Lung (tissue), 12 donors: Measurements from ENCODE around the gene KCNH4. TPM values are rescaled to one million over a fixed set of nuclear protein-coding genes. Genes with fewer than 3 reads are reported as not detected.

Experiments used
- ATAC-seq: fragments of 200-7000 bp; cut with Tn5 transposase; one replicate; pipeline ENCODE4 v1.9.1; 2020; ENCODE audit warnings: moderate number of reproducible peaks; ENCODE audit not compliant: insufficient read depth, low FRiP score
- DNase-seq, 3 donors: peaks; one replicate each; pipeline ENCODE4 v3.0.0-alpha.2; 2013 to 2017
- H3K27ac ChIP-seq, 2 donors: one replicate each; pipeline ENCODE4 v1.5.1; 2013; ENCODE audit warnings: mild to moderate bottlenecking in 2 of 2, moderate library complexity in 2 of 2, control low read depth in 1 of 2, inconsistent platforms in 1 of 2, low read depth in 1 of 2, low read length in 1 of 2
- H3K27me3 ChIP-seq, 3 donors: one replicate each; pipeline ENCODE4 v1.5.1; 2013; ENCODE audit warnings: low read length in 2 of 3; ENCODE audit not compliant: control insufficient read depth in 3 of 3, insufficient read depth in 3 of 3
- H3K36me3 ChIP-seq, 4 donors: one replicate each; pipeline ENCODE4 v1.5.1; 2013; ENCODE audit warnings: low read length in 4 of 4, mild to moderate bottlenecking in 1 of 4, moderate library complexity in 1 of 4; ENCODE audit not compliant: control insufficient read depth in 4 of 4, insufficient read depth in 4 of 4
- H3K4me1 ChIP-seq, 5 donors: one replicate each; pipeline ENCODE4 v1.5.1; 2013; ENCODE audit warnings: low read length in 5 of 5, mild to moderate bottlenecking in 2 of 5, moderate library complexity in 1 of 5; ENCODE audit not compliant: control insufficient read depth in 5 of 5, insufficient read depth in 5 of 5
- H3K4me3 ChIP-seq: one replicate; pipeline ENCODE4 v1.5.1; 2013; ENCODE audit warnings: mild to moderate bottlenecking, control low read depth, moderate library complexity
- H3K9ac ChIP-seq, 2 donors: one replicate each; pipeline ENCODE4 v1.5.1; 2013; ENCODE audit warnings: low read length in 2 of 2, control low read depth in 1 of 2; ENCODE audit not compliant: insufficient read depth in 1 of 2
- H3K9me3 ChIP-seq, 4 donors: one replicate each; pipeline ENCODE4 v1.5.1; 2013; ENCODE audit warnings: low read length in 3 of 4, mild to moderate bottlenecking in 1 of 4, moderate library complexity in 1 of 4; ENCODE audit not compliant: control insufficient read depth in 4 of 4, insufficient read depth in 3 of 4
- WGBS, 2 donors: extraction: QIAGEN DNeasy Blood & Tissue Kit; methylation state at CpG; one replicate each; pipeline ENCODE4 v1.1.7; 2013; 5-methylcytosine and 5-hydroxymethylcytosine counted together
- polyA plus RNA-seq, 2 donors: library from polyadenylated mRNA; stranded (reverse); fragments of 200-250 nt; gene quantifications; one replicate each; pipeline ENCODE4 v1.2.1, GENCODE V29; 2013
- total RNA-seq, 2 donors: library from RNA; depleted of rRNA in 1 of 2; stranded (reverse); fragments of >200 nt in 1 of 2; gene quantifications; one replicate each; pipeline ENCODE4 v1.2.1, GENCODE V29; 2014 to 2021
- TF ChIP-seq, protein P1 (sequence below): IDR thresholded peaks from 2 replicates; pipeline ENCODE4 v1.5.1; 2012; ENCODE audit warnings: mild to moderate bottlenecking; ENCODE audit errors: control extremely low read depth, extremely low read depth
- donor health status: control.
- donor health status: control.
- donor health status: Bipolar disorder and iron deficiency.
- donor health status: healthy.
- donor health status: DM: yes; HTN: yes; CAD: no.

KCNH4 gene
- total and polyA plus RNA-seq, 4 donors, result 0.04 to 0.57 (median 0.21) TPM

DNA sequence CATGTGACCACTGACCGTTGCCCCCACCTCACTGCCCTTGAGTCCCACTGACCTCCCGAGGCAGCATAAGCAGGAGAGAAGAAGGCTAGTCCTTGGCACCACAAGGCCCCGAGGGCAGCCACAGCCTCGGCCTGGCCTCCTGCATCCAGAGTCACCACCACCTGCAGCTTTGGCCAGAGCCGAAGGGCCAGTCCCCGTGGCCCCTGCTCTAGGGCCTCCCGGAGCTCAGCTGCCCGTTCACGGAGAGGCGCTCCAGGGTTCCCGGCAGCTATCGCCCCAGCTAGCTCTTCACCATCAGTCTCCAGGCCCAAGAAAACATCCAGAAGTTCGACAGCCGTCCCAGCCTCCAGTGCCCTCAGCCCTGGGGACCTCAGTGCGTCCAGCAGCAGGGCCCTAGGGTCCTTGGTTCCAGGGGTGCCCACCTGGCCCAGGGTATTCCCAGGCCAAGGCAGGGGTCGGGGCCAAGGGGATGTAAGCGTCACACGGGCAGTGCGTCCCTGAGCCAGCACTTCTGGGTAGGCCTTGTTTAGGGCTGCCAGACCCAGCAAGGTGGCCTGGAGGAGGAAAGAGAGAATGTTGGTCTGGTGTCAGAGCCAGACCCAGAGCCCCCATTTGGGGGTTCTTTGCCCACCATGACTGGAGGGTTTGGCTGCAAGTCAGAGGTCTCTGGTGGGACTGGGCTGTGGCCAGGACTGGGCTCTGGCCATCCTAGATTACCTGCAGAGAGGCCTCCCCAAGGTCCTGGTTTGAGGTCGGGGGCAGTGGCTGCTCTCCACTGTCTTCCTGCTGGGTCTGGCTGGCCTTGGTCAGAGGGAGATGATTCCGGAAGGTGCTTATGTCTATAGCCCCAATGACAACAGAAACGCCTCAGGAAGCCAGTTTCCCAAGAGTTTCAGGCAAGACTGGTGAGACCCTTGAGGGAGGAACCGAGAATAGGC lies 11.5 kb upstream of the KCNH4 start:
- Histone ChIP-seq H3K9me3 (no peaks in the 10 kb centered on the region), H3K4me1 (peaks cover 0 to 15% (median 0%) of the 10 kb centered on the region in 5 donors), H3K4me3 (no peak overlapping the region), H3K36me3 (peaks cover 0 to 13% (median 0%) of the 10 kb centered on the region in 4 donors), H3K27me3 (no peaks in the 10 kb centered on the region), H3K27ac (no peak overlapping the region), H3K9ac (no peak overlapping the region)
- WGBS, 2 donors, result 90 to 93% methylated on average over 19 to 23 of the region's 23 CpGs
- no peak for DNase-seq
- ATAC-seq, result no peak
- TF ChIP-seq, protein P1, sequence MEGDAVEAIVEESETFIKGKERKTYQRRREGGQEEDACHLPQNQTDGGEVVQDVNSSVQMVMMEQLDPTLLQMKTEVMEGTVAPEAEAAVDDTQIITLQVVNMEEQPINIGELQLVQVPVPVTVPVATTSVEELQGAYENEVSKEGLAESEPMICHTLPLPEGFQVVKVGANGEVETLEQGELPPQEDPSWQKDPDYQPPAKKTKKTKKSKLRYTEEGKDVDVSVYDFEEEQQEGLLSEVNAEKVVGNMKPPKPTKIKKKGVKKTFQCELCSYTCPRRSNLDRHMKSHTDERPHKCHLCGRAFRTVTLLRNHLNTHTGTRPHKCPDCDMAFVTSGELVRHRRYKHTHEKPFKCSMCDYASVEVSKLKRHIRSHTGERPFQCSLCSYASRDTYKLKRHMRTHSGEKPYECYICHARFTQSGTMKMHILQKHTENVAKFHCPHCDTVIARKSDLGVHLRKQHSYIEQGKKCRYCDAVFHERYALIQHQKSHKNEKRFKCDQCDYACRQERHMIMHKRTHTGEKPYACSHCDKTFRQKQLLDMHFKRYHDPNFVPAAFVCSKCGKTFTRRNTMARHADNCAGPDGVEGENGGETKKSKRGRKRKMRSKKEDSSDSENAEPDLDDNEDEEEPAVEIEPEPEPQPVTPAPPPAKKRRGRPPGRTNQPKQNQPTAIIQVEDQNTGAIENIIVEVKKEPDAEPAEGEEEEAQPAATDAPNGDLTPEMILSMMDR, result no peak

DNA sequence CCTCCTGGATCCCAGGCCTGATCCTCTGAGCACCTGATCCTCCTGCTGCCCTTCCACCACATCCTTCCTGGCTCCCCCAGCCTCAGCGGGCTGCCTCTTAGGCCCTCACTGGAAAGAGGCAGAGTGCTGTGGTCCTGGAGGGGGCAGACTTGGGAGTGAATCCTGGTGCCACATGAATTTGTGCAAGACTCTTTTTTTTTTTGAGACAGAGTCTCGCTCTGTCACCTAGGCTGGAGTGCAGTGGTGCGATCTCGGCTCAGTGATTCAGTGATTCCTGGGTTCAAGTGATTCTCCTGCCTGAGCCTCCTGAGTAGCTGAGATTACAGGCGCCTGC lies 10.3 kb upstream of the KCNH4 start:
- DNase-seq (no peak), ATAC-seq (no peak)
- H3K27me3 ChIP-seq, result no peaks in the 10 kb centered on the region
- H3K4me1 ChIP-seq, result peaks cover 0 to 15% (median 0%) of the 10 kb centered on the region in 5 donors
- H3K9me3 ChIP-seq, result no peaks in the 10 kb centered on the region
- H3K4me3 ChIP-seq, result no peak overlapping the region
- WGBS, 2 donors, result 95% methylated on average over 5 of the region's 5 CpGs
- no peak overlapping the region for H3K27ac ChIP-seq
- no peak overlapping the region for H3K9ac ChIP-seq
- TF ChIP-seq, protein P1, result no peak
- peaks cover 0 to 13% (median 0%) of the 10 kb centered on the region in 4 donors for H3K36me3 ChIP-seq

DNA sequence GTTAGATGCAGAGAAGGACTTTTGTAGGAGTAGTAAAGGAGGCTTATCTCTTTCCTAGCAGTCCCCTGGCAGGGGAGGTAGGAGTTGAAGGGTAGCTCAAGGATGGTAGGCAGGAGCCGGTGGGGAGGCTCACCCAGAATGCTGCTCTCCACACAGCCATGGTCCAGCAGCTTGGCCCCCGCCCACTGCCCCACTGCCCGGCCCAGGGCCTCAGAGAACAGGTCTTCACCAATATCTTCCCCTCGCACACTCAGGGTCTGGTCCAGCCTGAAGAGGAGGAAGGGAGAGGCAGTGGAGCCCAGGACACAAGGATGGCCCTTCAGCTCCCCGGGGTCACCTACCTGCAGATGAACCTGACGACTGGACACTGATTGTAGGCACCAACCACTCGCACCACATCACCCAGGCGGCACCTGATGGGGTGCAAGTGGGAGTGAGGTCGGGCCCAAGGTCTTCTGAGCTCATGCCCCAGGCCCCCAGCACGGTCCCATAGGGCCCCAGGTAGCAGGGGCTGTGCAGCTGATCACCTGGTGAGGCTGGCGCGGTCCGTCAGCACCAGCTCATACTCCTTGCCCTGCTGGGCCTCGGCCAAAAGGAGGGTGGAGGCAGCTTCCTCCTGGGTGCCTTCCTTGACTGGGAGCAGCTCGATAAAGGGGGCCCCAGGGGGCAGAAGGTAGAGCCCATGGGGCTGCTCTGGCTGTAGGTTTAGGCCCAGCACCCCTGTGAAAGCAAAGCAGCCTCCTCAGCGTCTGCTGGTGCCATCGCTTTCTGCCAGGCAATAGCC lies 9.7 kb upstream of the KCNH4 start:
- 90 to 93% methylated on average over 14 to 17 of the region's 17 CpGs for WGBS, 2 donors
- TF ChIP-seq, protein P1, result no peak
- H3K4me1 ChIP-seq, result peaks cover 0 to 15% (median 0%) of the 10 kb centered on the region in 5 donors
- no peak for ATAC-seq
- no peak for DNase-seq
- H3K4me3 ChIP-seq, result no peak overlapping the region
- no peaks in the 10 kb centered on the region for H3K9me3 ChIP-seq
- no peaks in the 10 kb centered on the region for H3K27me3 ChIP-seq
- no peak overlapping the region for H3K9ac ChIP-seq
- H3K27ac ChIP-seq, result no peak overlapping the region
- peaks cover 0 to 13% (median 0%) of the 10 kb centered on the region in 4 donors for H3K36me3 ChIP-seq
